Activated T-helper 1 cell treated with anti-CD3 and anti-CD28 coated beads, Interleukin-12 subunit alpha, Interleukin-12 subunit beta, Interleukin-2, Interleukin-4 antibody, amounts not matched to agents 30 ng/mL and 10 ng/mL and 1 ng/mL, durations not matched to agents 14 hours and 24 hours and 36 hours (primary cell): ENCODE results near the gene TAAR5. TPM values are rescaled to one million over a fixed set of nuclear protein-coding genes. Genes with fewer than 3 reads are reported as not detected.
"Not testable (repeated sequence)": the region's sequence is repeated elsewhere in the genome, so short reads cannot be mapped to it uniquely, and the experiment has no call there.

Source experiments
- DNase-seq: peaks from one replicate; pipeline ENCODE4 v3.0.0; 2021; ENCODE audit warnings: low spot score
- H3K27ac Mint-ChIP-seq: one replicate; pipeline ENCODE4 v1.8.0; 2021; ENCODE audit warnings: mild to moderate bottlenecking, mixed read lengths
- H3K27me3 Mint-ChIP-seq: one replicate; pipeline ENCODE4 v1.8.0; 2022; ENCODE audit warnings: mild to moderate bottlenecking, moderate library complexity, mixed read lengths; ENCODE audit not compliant: insufficient read depth
- H3K36me3 Mint-ChIP-seq: one replicate; pipeline ENCODE4 v1.8.0; 2021; ENCODE audit warnings: low read depth, mixed read lengths
- H3K4me1 Mint-ChIP-seq: one replicate; pipeline ENCODE4 v1.8.0; 2021; ENCODE audit warnings: low read depth, mixed read lengths
- H3K4me3 Mint-ChIP-seq: one replicate; pipeline ENCODE4 v1.8.0; 2021; ENCODE audit warnings: mild to moderate bottlenecking, moderate library complexity, mixed read lengths
- H3K9me3 Mint-ChIP-seq: one replicate; pipeline ENCODE4 v1.8.0; 2021; ENCODE audit warnings: mixed read lengths
- intact Hi-C: fragments of 100-400 bp; cut with micrococcal nuclease; formaldehyde crosslinking; loops from one replicate; pipeline ENCODE4 v1.15.1; 2024
- total RNA-seq: library from RNA; stranded (reverse); gene quantifications from 2 replicates; pipeline ENCODE4 v1.2.3, GENCODE V29; 2022

The TAAR5 gene
- total RNA-seq, 1 donor from 2014 or later: not detected

DNA sequence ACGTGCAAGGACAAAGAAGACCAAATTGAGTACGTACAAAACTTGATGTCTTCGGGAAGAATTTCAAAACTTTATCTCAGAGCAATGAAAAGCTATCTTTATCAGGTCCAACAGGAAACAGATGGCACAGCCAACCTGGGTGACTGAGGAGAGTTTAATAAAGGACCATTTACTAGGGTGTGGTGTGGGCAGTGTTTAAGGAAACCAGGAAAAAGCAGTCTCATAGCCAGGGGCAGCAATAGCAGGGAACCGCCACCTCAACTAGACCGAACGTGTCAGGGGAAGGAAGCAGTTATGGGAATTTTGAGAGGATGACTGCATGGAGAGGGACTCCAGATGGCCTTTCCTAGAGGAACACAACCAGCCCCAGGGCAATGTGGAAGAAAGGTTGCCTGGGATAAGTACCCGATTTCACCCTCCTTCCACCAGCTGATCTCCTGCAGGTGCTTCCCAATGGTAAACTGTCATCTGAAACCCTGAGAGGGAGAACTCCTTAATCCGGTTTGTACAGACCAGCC lies 15.2 kb upstream of the TAAR5 start:
- H3K4me3 Mint-ChIP-seq: no peak overlapping the region
- intact Hi-C loops: no loop called here
- H3K36me3 Mint-ChIP-seq: no peaks in the 10 kb centered on the region
- no peak for DNase-seq
- H3K27me3 Mint-ChIP-seq: peaks cover 8% of the 10 kb centered on the region
- H3K9me3 Mint-ChIP-seq: no peaks in the 10 kb centered on the region
- H3K27ac Mint-ChIP-seq: no peak overlapping the region
- H3K4me1 Mint-ChIP-seq: no peaks in the 10 kb centered on the region

DNA sequence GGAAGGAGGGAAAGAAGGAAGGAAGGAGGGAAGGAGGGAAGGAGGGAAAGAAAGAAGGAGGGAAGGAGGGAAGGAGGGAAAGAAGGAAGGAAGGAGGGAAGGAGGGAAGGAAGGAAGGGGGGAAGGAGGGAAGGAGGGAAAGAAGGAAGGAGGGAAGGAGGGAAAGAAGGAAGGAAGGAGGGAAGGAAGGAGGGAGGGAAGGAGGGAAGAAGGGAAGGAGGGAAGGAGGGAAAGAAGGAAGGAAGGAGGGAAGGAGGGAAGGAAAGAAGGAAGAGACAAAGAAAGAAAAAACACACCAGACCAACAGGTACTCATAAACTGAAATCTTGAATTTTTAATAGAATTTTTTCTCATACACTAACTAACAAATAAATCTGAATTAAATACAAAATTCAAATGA lies 11.4 kb upstream of the TAAR5 start:
- intact Hi-C loops, H3K4me3 Mint-ChIP-seq, H3K36me3 Mint-ChIP-seq, H3K9me3 Mint-ChIP-seq, DNase-seq, H3K4me1 Mint-ChIP-seq, H3K27ac Mint-ChIP-seq: not testable (repeated sequence)
- H3K27me3 Mint-ChIP-seq: peaks cover 16% of the 10 kb centered on the region

DNA sequence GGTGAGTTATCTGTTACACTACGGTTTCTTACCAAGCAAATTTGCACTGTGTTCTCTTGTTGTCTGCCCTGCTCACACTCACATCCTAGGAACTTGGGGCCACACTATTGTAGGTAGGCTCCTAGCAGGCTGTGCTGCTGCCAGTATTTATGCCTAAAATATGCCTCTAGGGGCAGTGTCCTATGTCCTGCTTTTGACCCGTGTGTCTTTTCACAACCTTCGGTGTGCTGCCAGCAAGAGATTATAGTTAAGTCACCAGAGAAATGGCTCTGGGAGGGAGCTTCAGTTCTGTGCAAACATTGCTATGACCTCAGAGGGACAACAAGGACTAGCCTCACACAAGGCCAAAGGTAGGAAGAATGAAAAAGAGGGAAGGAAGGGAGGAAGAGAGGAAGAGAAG lies 8.9 kb upstream of the TAAR5 start:
- Mint-ChIP-seq H3K27ac (no peak overlapping the region), H3K4me1 (no peaks in the 10 kb centered on the region)

DNA sequence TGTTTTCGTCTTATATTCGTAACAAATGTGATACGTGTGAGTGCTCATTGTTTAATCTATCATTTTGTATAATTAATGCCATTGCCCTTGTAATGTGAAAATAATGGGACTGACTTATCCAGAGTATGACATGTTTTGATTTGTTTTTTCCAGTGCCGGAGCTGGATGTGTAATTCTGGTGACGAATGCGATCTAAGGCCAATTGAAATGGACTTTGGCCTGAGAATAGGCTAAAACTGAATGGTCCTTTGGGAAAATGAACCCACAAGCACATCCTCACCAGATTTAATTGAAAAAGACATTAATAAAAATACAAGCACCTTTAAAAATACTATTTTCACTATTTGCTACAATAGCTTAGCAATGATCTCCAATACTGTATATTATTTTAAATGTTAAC lies 6.7 kb upstream of the TAAR5 start:
- H3K4me3 Mint-ChIP-seq: no peak overlapping the region
- H3K27me3 Mint-ChIP-seq: peaks cover 18% of the 10 kb centered on the region
- H3K27ac Mint-ChIP-seq: no peak overlapping the region
- no peaks in the 10 kb centered on the region for H3K9me3 Mint-ChIP-seq
- no peak for DNase-seq
- H3K36me3 Mint-ChIP-seq: no peaks in the 10 kb centered on the region
- no peaks in the 10 kb centered on the region for H3K4me1 Mint-ChIP-seq
- intact Hi-C loops: no loop called here

More for the DNA sequence above, 8.9 kb upstream of the TAAR5 start:
- intact Hi-C loops: no loop called here
- no peaks in the 10 kb centered on the region for H3K9me3 Mint-ChIP-seq
- H3K4me3 Mint-ChIP-seq: no peak overlapping the region
- DNase-seq: no peak
- H3K27me3 Mint-ChIP-seq: peaks cover 14% of the 10 kb centered on the region
- H3K36me3 Mint-ChIP-seq: no peaks in the 10 kb centered on the region

DNA sequence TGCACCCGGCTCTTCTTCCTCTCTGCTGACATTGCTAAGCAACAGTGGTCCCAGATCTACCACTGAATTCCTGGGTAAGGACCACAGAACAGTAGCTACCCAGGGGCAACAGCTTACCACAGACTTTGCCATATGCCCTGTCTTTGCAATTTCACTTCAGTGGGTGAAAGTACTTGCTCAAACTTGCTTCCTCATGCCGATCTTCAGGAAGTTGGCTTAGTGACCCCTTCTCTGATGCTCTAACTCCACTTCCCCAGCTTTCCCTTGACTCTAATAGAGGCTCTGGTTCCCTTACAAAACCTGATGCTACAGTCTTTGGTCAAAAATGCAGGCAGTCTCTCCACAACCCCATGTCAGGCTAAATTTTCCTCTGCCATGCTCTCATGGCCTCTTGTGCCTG lies 3.3 kb upstream of the TAAR5 start:
- DNase-seq: no peak
- intact Hi-C loops: no loop called here
- H3K4me3 Mint-ChIP-seq: no peak overlapping the region
- no peaks in the 10 kb centered on the region for H3K9me3 Mint-ChIP-seq
- H3K36me3 Mint-ChIP-seq: no peaks in the 10 kb centered on the region
- H3K27me3 Mint-ChIP-seq: peaks cover 10% of the 10 kb centered on the region
- H3K27ac Mint-ChIP-seq: no peak overlapping the region
- no peaks in the 10 kb centered on the region for H3K4me1 Mint-ChIP-seq

DNA sequence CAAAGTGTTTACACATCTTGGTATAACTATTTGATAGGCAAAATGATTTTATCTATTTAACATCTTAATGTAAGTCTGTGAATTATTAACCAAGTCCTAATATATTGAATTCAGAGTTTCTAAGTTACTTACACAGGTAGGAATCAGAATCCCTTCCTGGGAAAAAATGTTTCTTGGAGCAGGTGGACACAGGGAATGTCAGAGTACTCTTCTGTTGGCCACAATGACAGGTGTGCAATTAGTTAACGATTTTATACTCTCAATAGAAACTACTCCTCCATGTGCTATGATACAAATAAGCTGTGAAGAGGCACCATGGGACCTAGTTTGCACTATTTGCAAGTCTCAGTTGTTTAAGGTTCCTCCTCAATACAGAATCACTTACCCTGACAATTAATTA lies 821 bp upstream of the TAAR5 start:
- H3K9me3 Mint-ChIP-seq: no peaks in the 10 kb centered on the region
- H3K4me3 Mint-ChIP-seq: no peak overlapping the region
- no peak for DNase-seq
- H3K36me3 Mint-ChIP-seq: no peaks in the 10 kb centered on the region
- peaks cover 7% of the 10 kb centered on the region for H3K27me3 Mint-ChIP-seq
- intact Hi-C loops: no loop called here
- H3K4me1 Mint-ChIP-seq: no peaks in the 10 kb centered on the region
- no peak overlapping the region for H3K27ac Mint-ChIP-seq

DNA sequence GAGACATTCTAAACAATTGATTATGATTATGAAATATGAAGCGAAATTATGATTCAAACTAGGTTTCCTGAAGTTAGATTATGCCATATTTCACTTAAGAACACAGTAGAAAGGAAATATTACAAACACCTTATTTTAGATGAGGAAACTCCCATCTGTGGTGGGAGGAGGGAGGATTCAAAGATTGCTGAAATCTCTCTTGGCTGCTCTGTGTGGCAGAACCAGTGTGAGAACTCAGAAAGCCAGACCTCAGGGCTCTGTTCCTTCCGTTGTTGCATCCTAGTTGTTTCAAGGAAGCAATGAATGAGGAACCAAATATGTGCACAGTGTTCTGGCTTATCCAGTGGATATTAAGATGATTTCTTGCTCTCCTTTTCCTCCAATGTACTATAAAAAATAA lies 2.1 kb downstream of the TAAR5 start:
- Mint-ChIP-seq H3K27ac (no peak overlapping the region), H3K4me1 (no peaks in the 10 kb centered on the region), H3K36me3 (no peaks in the 10 kb centered on the region), H3K27me3 (peaks cover 2% of the 10 kb centered on the region), H3K9me3 (no peaks in the 10 kb centered on the region), H3K4me3 (no peak overlapping the region)
- intact Hi-C loops: no loop called here
- DNase-seq: no peak

DNA sequence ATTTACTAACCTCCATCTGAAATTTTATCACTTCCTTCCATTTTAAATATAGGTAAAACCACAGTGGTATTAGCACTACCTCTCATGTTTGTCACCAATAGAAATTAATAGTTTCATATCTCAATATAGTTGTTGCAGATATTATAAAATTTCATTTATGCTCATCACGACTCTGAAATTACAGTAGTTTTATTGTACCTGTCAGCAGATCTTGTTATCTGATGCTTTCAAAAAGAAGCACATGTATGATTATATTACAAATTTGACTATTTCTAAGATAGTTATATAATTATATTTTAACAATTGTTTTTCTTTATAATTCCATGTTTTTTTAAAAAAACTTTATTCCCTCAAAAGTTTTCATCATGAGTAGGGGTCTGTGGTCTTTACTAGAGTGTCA lies 4.8 kb downstream of the TAAR5 start:
- Mint-ChIP-seq H3K27me3 (no peaks in the 10 kb centered on the region), H3K27ac (no peak overlapping the region), H3K9me3 (no peaks in the 10 kb centered on the region), H3K4me3 (no peak overlapping the region), H3K36me3 (no peaks in the 10 kb centered on the region), H3K4me1 (no peaks in the 10 kb centered on the region)
- DNase-seq: no peak
- intact Hi-C loops: no loop called here

DNA sequence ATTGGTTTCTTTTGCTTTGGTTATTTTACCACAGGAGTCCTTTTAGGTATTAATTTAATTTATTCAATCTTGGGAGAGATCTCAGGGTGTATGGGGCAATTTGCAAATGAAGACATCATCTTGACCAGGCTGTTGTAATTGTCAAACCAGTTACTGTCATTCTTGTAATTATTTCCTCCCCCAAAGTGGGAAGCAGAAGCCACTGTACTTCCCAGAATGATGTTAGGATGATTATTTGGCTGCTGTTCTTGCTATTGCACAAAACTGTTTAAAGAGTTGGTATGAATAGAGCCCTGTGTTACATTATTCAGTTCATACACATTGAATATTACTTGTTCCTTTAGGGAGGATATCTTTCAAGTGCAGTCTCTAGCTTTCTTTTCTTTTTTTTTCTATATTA lies 17.8 kb downstream of the TAAR5 start:
- Mint-ChIP-seq H3K27me3 (peaks cover 15% of the 10 kb centered on the region), H3K4me3 (no peak overlapping the region), H3K36me3 (no peaks in the 10 kb centered on the region), H3K9me3 (no peaks in the 10 kb centered on the region), H3K27ac (no peak overlapping the region), H3K4me1 (no peaks in the 10 kb centered on the region)
- no peak for DNase-seq
- intact Hi-C loops: no loop called here

DNA sequence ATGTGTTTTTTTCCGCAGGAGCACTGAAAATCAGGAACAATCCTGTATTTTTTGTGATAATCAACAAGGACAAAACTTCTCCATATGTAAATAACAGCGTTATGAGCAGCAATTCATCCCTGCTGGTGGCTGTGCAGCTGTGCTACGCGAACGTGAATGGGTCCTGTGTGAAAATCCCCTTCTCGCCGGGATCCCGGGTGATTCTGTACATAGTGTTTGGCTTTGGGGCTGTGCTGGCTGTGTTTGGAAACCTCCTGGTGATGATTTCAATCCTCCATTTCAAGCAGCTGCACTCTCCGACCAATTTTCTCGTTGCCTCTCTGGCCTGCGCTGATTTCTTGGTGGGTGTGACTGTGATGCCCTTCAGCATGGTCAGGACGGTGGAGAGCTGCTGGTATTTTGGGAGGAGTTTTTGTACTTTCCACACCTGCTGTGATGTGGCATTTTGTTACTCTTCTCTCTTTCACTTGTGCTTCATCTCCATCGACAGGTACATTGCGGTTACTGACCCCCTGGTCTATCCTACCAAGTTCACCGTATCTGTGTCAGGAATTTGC lies 19.2 kb downstream of the TAAR5 start, which contains the start of gene TAAR6:
TAAR6 (plus strand) TSS at position 102 of the 557 bp plus-strand sequence; CDS start at position 102, 0 bp downstream.
- no peaks in the 10 kb centered on the region for H3K4me1 Mint-ChIP-seq
- H3K9me3 Mint-ChIP-seq: no peaks in the 10 kb centered on the region
- no peak for DNase-seq
- H3K27me3 Mint-ChIP-seq: peaks cover 11% of the 10 kb centered on the region
- intact Hi-C loops: no loop called here
- no peaks in the 10 kb centered on the region for H3K36me3 Mint-ChIP-seq
- H3K27ac Mint-ChIP-seq: no peak within 1 kb of the TSS
- H3K4me3 Mint-ChIP-seq: no peak within 1 kb of the TSS

DNA sequence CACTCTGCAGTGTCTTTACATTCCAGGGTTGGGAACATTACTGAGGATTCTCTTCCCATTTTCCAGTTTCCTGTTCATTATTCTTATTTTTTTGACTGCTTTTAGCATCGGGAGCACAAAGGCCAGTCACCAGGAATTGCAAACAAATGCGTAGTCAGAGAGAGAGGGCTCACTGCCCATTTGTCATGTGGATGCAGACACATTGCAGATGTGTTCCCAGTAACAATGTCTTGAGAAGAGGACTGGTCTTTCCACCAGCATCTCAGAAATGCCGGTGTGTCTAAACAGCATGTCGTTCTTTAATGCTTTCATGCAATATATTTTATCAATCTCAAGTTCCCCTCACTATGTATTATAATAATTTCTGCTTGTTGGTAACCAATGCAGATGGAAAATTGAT lies 20.4 kb downstream of the TAAR5 start:
- Mint-ChIP-seq H3K4me3 (no peak overlapping the region), H3K36me3 (no peaks in the 10 kb centered on the region), H3K4me1 (no peaks in the 10 kb centered on the region), H3K27me3 (peaks cover 11% of the 10 kb centered on the region), H3K9me3 (no peaks in the 10 kb centered on the region), H3K27ac (no peak overlapping the region)
- intact Hi-C loops: no loop called here
- no peak for DNase-seq

DNA sequence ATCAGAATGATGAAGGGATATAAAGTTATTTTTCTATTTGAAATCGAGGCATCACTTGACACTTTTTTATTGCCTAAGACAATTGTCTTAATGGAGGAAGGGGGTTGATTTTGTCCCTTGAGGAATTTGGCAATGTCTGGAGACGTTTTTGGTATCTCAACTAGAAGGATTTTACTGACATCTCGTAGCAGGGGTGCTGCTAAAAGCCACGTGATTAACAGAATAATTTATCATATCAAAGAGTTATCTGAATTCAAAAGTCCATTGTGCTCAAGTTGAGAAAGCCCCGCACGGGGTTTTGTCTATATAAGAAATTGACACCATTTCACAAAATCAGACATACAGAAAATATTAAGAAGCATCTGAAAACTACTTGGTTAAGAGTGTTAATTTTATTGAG lies 20.9 kb downstream of the TAAR5 start:
- no peaks in the 10 kb centered on the region for H3K36me3 Mint-ChIP-seq
- intact Hi-C loops: no loop called here

DNA sequence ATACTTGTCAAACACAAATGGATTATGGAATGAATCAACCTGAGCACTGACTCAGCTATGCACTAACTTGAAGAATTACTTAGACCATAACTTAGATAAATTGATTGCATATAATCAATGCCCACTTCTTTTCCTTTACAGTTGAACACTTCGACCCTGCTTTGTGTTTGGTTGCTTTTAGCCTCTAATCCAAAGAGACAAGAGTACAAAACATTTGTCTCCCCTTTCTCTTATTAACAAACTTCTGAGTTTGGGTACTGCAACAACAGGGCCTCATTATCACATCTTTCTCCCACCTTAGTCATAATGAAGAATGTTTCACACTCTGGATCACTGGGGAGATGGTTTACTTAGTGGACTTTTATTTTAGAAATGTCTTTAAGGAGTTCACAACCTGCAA lies 22.0 kb downstream of the TAAR5 start:
- H3K4me3 Mint-ChIP-seq: no peak overlapping the region
- intact Hi-C loops: no loop called here
- DNase-seq: no peak
- no peaks in the 10 kb centered on the region for H3K4me1 Mint-ChIP-seq
- no peaks in the 10 kb centered on the region for H3K36me3 Mint-ChIP-seq
- H3K27ac Mint-ChIP-seq: no peak overlapping the region
- H3K9me3 Mint-ChIP-seq: no peaks in the 10 kb centered on the region
- H3K27me3 Mint-ChIP-seq: peaks cover 9% of the 10 kb centered on the region

More for the DNA sequence above, 20.9 kb downstream of the TAAR5 start:
- peaks cover 9% of the 10 kb centered on the region for H3K27me3 Mint-ChIP-seq
- no peaks in the 10 kb centered on the region for H3K4me1 Mint-ChIP-seq
- H3K27ac Mint-ChIP-seq: no peak overlapping the region
- no peak for DNase-seq
- no peak overlapping the region for H3K4me3 Mint-ChIP-seq
- H3K9me3 Mint-ChIP-seq: no peaks in the 10 kb centered on the region

DNA sequence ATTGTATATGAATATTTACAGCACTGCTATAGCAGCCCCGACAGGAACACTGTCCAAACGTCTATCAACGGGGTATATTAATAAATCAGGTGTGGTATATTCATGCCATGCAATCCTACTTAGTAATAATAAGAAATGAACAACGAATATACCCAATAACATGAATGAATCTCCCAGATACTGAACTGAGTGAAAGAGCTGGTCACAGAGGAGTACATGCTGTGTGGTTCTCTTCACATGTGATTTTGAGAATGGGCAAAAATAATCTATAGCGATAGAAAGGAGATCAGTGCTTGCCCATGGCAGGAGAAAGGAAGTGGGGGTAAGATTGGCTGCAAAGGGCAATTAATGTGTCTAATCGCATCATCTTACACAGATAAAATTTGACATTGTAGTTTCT lies 23.1 kb downstream of the TAAR5 start:
- no peak for DNase-seq
- H3K27ac Mint-ChIP-seq: no peak overlapping the region
- no peaks in the 10 kb centered on the region for H3K4me1 Mint-ChIP-seq
- no peaks in the 10 kb centered on the region for H3K36me3 Mint-ChIP-seq
- H3K4me3 Mint-ChIP-seq: no peak overlapping the region
- no peaks in the 10 kb centered on the region for H3K9me3 Mint-ChIP-seq
- intact Hi-C loops: no loop called here
- H3K27me3 Mint-ChIP-seq: no peaks in the 10 kb centered on the region
